Mesenchymal stem cell (in vitro differentiated cells and primary cell): ENCODE results near the gene NOP14.

Experiments
- DNase-seq: peaks from one replicate; pipeline ENCODE4 v3.0.0-alpha.2; 2013
- H2AFZ ChIP-seq: one replicate; pipeline ENCODE4 v1.6.1; 2013; ENCODE audit warnings: low read depth, mild to moderate bottlenecking, control low read depth, inconsistent platforms, low read length, moderate library complexity
- H2AK5ac ChIP-seq: 2 replicates; pipeline ENCODE4 v1.6.1; 2013; ENCODE audit warnings: low read length, moderate library complexity, mild to moderate bottlenecking, inconsistent platforms; ENCODE audit not compliant: severe bottlenecking
- H2BK120ac ChIP-seq: one replicate; pipeline ENCODE4 v1.6.1; 2013; ENCODE audit warnings: low read depth, mild to moderate bottlenecking, inconsistent platforms, low read length, moderate library complexity
- H2BK12ac ChIP-seq, 2 experiments: one replicate each; pipeline ENCODE4 v1.6.1; 2013; ENCODE audit warnings: inconsistent platforms in 2 of 2, low read length in 2 of 2, mild to moderate bottlenecking in 2 of 2, moderate library complexity in 2 of 2, control low read depth in 1 of 2
- H2BK15ac ChIP-seq: one replicate; pipeline ENCODE4 v1.6.1; 2013; ENCODE audit warnings: mild to moderate bottlenecking, low read depth, inconsistent platforms; ENCODE audit not compliant: poor library complexity, severe bottlenecking
- H2BK5ac ChIP-seq: 2 replicates; pipeline ENCODE4 v1.6.1; 2013; ENCODE audit warnings: low read depth, mild to moderate bottlenecking, low read length, control low read depth, inconsistent platforms; ENCODE audit not compliant: poor library complexity, severe bottlenecking
- H3K14ac ChIP-seq, 2 experiments: one replicate each; pipeline ENCODE4 v1.6.1; 2013; ENCODE audit warnings: inconsistent platforms in 2 of 2, low read length in 2 of 2, control low read depth in 1 of 2, mild to moderate bottlenecking in 1 of 2, moderate library complexity in 1 of 2
- H3K18ac ChIP-seq, 2 experiments: one replicate each; pipeline ENCODE4 v1.6.1; 2013; ENCODE audit warnings: inconsistent platforms in 2 of 2, low read length in 2 of 2, control low read depth in 1 of 2, low read depth in 1 of 2, mild to moderate bottlenecking in 1 of 2
- H3K23ac ChIP-seq, 2 experiments: one replicate each; pipeline ENCODE4 v1.6.1; 2013; ENCODE audit warnings: inconsistent platforms in 2 of 2, low read length in 2 of 2, mild to moderate bottlenecking in 2 of 2, moderate library complexity in 2 of 2, control low read depth in 1 of 2
- H3K27ac ChIP-seq: 2 replicates; pipeline ENCODE4 v1.5.1; 2013; ENCODE audit warnings: mild to moderate bottlenecking, moderate library complexity, low read length, control low read depth, inconsistent platforms; ENCODE audit not compliant: poor library complexity, severe bottlenecking
- H3K27me3 ChIP-seq, 2 experiments: 2 replicates each; pipeline versions ENCODE4 v1.6.1 to v1.7.0; 2013; ENCODE audit warnings: low read length in 2 of 2, mild to moderate bottlenecking in 2 of 2, moderate library complexity in 2 of 2, control low read depth in 1 of 2, inconsistent platforms in 1 of 2; ENCODE audit not compliant: control insufficient read depth in 1 of 2, insufficient read depth in 1 of 2
- H3K36me3 ChIP-seq, 2 experiments: 2 replicates each; pipeline versions ENCODE4 v1.6.1 to v1.7.0; 2013; ENCODE audit warnings: low read length in 2 of 2, control low read depth in 1 of 2, inconsistent platforms in 1 of 2, low read depth in 1 of 2, mild to moderate bottlenecking in 1 of 2; ENCODE audit not compliant: insufficient read depth in 2 of 2, control insufficient read depth in 1 of 2
- H3K4ac ChIP-seq, 2 experiments: one replicate each; pipeline ENCODE4 v1.6.1; 2013; ENCODE audit warnings: inconsistent platforms in 2 of 2, low read length in 2 of 2, mild to moderate bottlenecking in 2 of 2, moderate library complexity in 2 of 2, control low read depth in 1 of 2, low read depth in 1 of 2
- H3K4me1 ChIP-seq: 2 replicates; pipeline ENCODE4 v1.6.1; 2013; ENCODE audit warnings: low read depth, low read length, control low read depth; ENCODE audit not compliant: control insufficient read depth, insufficient read depth
- H3K4me2 ChIP-seq: 2 replicates; pipeline ENCODE4 v1.6.1; 2013; ENCODE audit warnings: low read length, mild to moderate bottlenecking, inconsistent platforms; ENCODE audit not compliant: poor library complexity, severe bottlenecking
- H3K4me3 ChIP-seq, 2 experiments: 2 replicates each; pipeline versions ENCODE4 v1.5.1 to v1.7.0; 2013; ENCODE audit warnings: low read length in 2 of 2, mild to moderate bottlenecking in 2 of 2, control low read depth in 1 of 2, low read depth in 1 of 2; ENCODE audit not compliant: insufficient read depth in 1 of 2
- H3K79me1 ChIP-seq: replicated peaks from 2 replicates; pipeline ENCODE4 v1.6.1; 2013; ENCODE audit warnings: mild to moderate bottlenecking, control low read depth, low read length, inconsistent platforms; ENCODE audit not compliant: poor library complexity, severe bottlenecking
- H3K9ac ChIP-seq: 2 replicates; pipeline ENCODE4 v1.7.0; 2013; ENCODE audit warnings: mild to moderate bottlenecking, low read length, moderate library complexity
- H3K9me3 ChIP-seq: 2 replicates; pipeline ENCODE4 v1.7.0; 2013; ENCODE audit warnings: mild to moderate bottlenecking, low read length; ENCODE audit not compliant: control insufficient read depth
- H4K8ac ChIP-seq: one replicate; pipeline ENCODE4 v1.6.1; 2013; ENCODE audit warnings: inconsistent platforms, mild to moderate bottlenecking, low read length, moderate library complexity
- H4K91ac ChIP-seq: one replicate; pipeline ENCODE4 v1.6.1; 2013; ENCODE audit warnings: mild to moderate bottlenecking, low read length, inconsistent platforms
- WGBS: methylation state at CpG from one replicate; pipeline ENCODE4 v1.1.7; 2013; ENCODE audit warnings: mixed read lengths; 5-methylcytosine and 5-hydroxymethylcytosine counted together

Gene NOP14

DNA sequence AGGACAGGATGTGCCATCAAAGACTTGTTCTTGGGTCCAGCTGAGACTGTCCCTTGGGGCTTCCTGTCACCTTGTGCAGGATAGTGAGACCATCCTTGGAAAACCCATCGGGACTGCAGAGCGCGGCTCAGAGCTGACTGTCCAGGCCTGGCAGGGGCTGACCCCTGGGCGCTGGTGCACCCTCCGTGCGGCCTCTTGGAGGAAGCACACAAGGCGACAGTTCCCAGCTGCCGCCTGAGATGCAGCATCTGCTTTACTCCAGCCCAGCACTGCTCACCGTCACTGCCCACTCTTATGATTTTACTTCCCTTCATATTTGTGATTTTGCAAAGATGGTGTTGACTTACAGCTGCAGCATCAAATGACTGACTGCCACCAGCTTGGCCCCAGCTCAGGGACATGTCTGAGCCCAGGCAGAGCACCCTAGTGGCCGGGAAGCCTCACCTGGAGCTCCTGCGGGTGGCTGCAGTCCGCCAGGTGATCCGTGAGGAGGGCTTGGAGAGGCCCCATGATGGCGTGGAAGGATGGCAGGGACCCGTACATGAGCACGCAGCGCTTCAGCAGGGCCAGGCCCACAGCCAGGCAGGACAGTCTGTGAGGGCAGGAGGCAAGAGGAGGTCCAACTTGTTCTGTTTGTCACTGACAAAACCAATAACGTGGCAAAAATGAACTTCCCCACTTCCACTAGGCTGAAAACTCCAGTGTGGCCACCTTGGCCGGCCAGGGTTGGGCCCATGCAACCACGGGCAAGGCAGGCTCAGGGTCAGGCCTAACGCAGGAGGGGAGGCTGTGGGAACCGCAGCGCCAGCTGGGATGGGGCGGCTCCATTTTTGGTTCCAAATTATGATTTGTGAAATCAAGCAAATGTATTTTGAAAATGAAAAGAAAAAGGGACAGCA, 21.8 kb downstream of the NOP14 start:
- H2AK5ac ChIP-seq = no peak overlapping the region
- no peak overlapping the region for H2BK12ac ChIP-seq
- no peak overlapping the region for H3K4me2 ChIP-seq
- no peaks in the 10 kb centered on the region for H3K27me3 ChIP-seq
- H3K4ac ChIP-seq = no peak overlapping the region
- H3K4me1 ChIP-seq = peaks cover 16% of the 10 kb centered on the region
- H4K8ac ChIP-seq = no peak overlapping the region
- peaks cover 87 to 96% of the 10 kb centered on the region in 2 experiments for H3K36me3 ChIP-seq
- H3K4me3 ChIP-seq = no peak overlapping the region
- H3K18ac ChIP-seq = no peak overlapping the region
- no peak for DNase-seq
- WGBS = 94% methylated on average over 24 of the region's 24 CpGs
- no peak overlapping the region for H3K23ac ChIP-seq
- H2AFZ ChIP-seq = no peak overlapping the region
- H2BK120ac ChIP-seq = no peak overlapping the region
- no peak overlapping the region for H2BK5ac ChIP-seq
- no peaks in the 10 kb centered on the region for H3K9me3 ChIP-seq
- H3K79me1 ChIP-seq = peaks cover 26% of the 10 kb centered on the region
- no peak overlapping the region for H4K91ac ChIP-seq
- H2BK15ac ChIP-seq = no peak overlapping the region
- H3K14ac ChIP-seq = no peak overlapping the region
- H3K9ac ChIP-seq = no peak overlapping the region
- no peak overlapping the region for H3K27ac ChIP-seq

DNA sequence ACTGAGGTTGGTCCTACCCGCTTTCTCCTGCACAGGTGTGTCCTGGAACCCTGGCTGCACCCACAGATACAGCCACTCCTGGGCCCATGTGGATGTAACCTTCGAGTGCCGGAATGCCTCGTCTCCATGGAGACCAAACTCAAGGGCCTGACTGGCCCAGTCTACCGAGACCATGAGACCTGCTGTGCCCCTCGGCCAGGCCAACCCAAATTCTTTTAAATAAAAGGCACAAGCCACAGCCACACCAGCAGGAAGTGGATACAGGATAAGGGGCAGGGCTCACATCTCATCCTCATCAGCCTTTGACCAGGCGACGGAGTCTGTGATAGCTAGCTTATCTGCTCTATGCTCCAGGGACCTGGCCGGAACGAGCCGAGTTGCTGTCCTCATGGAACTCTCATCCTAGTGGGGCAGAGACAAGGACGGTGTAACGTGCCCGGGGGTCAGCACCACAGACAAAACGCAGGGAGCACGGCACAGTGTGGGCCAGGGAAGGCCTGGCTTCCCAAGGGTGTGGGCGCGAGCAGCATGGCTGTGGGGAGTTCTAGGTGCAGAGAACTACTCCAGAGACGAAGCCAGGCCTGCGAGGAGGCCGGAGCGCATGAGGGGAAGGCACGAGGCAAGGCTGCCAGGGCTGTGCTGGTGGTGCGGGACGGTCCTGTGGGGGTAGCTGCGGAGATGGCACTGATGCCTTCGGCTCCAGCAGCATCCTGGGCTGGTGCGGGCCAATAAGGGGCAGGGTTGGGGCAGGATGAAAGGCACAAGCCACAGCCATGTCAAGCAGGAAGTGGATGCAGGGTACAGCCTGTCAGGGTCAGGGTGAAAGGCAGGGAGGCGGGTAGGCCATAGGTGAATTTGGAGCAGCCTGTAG, 22.7 kb downstream of the NOP14 start:
- Histone ChIP-seq H2BK15ac (no peak overlapping the region), H4K91ac (peak overlapping the region; percentile 3), H3K4me3 (no peak overlapping the region), H3K27me3 (no peaks in the 10 kb centered on the region), H2BK5ac (no peak overlapping the region), H2BK120ac (no peak overlapping the region), H2AFZ (no peak overlapping the region), H2AK5ac (no peak overlapping the region), H3K9me3 (no peaks in the 10 kb centered on the region), H4K8ac (no peak overlapping the region), H2BK12ac (no peak overlapping the region), H3K4me1 (peaks cover 23% of the 10 kb centered on the region), H3K4me2 (no peak overlapping the region), H3K79me1 (peaks cover 28% of the 10 kb centered on the region), H3K18ac (no peak overlapping the region), H3K36me3 (peaks cover 81 to 91% of the 10 kb centered on the region in 2 experiments), H3K4ac (no peak overlapping the region), H3K14ac (no peak overlapping the region), H3K23ac (no peak overlapping the region), H3K27ac (no peak overlapping the region), H3K9ac (no peak overlapping the region)
- 95% methylated on average over 29 of the region's 29 CpGs for WGBS
- DNase-seq = no peak

DNA sequence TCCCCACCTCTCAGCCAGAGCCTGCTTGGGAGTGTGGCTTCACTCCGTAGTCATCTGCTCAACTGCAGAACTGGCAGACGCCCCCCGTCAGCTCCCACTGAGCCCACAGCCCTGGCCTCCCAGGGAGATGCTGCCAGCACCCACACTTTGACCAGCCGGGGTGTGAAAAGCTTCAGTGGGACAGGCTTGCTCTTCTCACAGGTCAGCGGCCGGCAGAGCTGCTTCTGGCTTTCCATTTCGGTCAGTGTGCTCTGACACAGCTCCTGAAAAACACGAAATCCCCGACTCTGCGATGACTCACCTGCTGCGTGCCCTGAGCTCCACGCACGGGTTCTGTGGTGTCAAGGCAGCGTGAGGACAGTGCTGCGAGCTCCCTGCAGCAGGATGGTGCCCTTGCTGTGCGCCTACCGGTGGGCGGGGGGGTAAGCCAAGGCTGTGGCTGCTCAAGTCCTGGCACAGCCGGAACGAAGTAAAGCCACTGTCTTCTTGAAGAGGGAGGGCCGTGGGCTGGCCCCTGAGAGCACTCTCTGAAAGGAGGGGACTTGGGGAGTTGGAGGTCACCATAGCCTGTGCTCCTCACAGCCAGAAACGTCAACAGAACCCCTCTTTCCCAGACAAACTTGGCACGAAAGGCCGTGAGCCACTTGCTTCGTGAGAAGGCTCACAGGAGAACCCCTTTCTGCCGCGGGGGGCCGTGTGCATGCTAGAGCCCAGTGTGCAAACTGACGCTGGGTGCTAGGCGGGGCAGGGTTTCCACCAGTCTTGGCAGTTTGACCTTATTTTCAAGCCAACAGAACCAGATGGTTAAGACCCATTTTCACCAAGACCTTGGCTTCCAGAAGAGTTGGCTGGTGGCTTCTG, 23.6 kb downstream of the NOP14 start:
- H2BK5ac ChIP-seq = no peak overlapping the region
- H3K18ac ChIP-seq = no peak overlapping the region
- H3K27ac ChIP-seq = no peak overlapping the region
- peaks cover 26% of the 10 kb centered on the region for H3K4me1 ChIP-seq
- H3K27me3 ChIP-seq = no peaks in the 10 kb centered on the region
- no peak overlapping the region for H4K8ac ChIP-seq
- no peak overlapping the region for H2BK15ac ChIP-seq
- no peak overlapping the region for H3K4ac ChIP-seq
- no peaks in the 10 kb centered on the region for H3K9me3 ChIP-seq
- H2BK12ac ChIP-seq = no peak overlapping the region
- no peak overlapping the region for H2AFZ ChIP-seq
- H4K91ac ChIP-seq = no peak overlapping the region
- no peak overlapping the region for H2AK5ac ChIP-seq
- peaks cover 25% of the 10 kb centered on the region for H3K79me1 ChIP-seq
- H3K36me3 ChIP-seq = peaks cover 75 to 82% of the 10 kb centered on the region in 2 experiments
- no peak overlapping the region for H3K9ac ChIP-seq
- no peak overlapping the region for H2BK120ac ChIP-seq
- no peak overlapping the region for H3K14ac ChIP-seq
- H3K4me3 ChIP-seq = no peak overlapping the region
- DNase-seq = no peak
- no peak overlapping the region for H3K4me2 ChIP-seq
- H3K23ac ChIP-seq = no peak overlapping the region
- 95% methylated on average over 30 of the region's 30 CpGs for WGBS
